ENCODE data around the gene BFAR.
"Not testable (repeated sequence)": the region's sequence is repeated elsewhere in the genome, so short reads cannot be mapped to it uniquely, and the experiment has no call there.

Gene BFAR, protein sequence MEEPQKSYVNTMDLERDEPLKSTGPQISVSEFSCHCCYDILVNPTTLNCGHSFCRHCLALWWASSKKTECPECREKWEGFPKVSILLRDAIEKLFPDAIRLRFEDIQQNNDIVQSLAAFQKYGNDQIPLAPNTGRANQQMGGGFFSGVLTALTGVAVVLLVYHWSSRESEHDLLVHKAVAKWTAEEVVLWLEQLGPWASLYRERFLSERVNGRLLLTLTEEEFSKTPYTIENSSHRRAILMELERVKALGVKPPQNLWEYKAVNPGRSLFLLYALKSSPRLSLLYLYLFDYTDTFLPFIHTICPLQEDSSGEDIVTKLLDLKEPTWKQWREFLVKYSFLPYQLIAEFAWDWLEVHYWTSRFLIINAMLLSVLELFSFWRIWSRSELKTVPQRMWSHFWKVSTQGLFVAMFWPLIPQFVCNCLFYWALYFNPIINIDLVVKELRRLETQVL

GRCh38 chr16:14632693-14633569 is at the start of gene BFAR:
Gene BFAR (plus strand): TSS chr16:14632951. CDS start chr16:14644347, 11,396 bp downstream.
- DNase-seq: peak; percentile 99

DNA sequence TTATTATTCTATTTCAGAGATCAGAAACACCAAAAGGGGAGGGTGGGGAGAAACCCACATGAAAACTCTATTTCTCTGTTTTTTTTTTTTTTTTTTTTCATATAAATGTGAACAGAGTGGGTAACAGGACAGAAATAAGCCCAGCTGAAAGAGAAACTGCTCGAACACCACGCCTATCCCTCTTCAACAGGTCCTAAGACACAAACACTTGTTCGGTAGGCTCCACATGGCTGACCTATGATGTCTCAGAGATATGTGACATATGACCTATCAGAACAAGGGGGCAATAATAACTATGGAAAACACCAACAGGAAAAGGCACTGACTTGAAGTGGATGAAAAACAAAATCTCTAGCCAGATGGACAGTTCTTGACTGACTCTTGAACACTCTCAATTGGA is 47.5 kb upstream of the BFAR start:
- DNase-seq: no peak

- DNase-seq: no peak
Observed at GRCh38 chr16:14586637-14587305, 46.0 kb upstream of the BFAR start.

- no peak for DNase-seq
Observed at GRCh38 chr16:14600164-14600563, 32.6 kb upstream of the BFAR start.

DNA sequence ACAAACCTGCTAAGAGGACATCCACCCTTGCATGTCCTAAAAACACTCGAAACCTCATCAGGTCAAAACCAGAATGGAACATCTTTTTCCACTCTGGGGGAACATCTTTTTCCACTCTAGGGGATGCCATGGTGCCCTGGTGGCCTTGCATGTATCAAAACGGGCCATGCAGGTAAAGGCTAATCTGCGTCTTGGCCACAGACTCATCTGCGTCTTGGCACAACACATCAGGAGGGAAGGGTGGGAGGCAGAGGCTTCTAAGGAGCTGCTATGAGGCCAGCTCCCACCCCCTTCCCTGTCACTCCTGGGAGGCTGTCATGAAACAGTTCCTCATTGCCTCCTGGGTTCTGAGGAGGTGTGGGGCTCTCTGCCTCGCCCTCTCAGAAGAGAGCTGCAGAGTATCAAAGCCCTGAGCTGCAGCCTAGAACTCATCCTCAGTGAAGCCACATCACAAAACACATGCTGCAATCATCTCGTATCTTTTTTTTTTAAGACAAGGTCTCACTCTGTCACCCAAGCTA is 30.2 kb upstream of the BFAR start:
- no peak for DNase-seq

GRCh38 chr16:14606102-14606501 is 26.6 kb upstream of the BFAR start:
- no peak for DNase-seq

GRCh38 chr16:14608111-14608566 is 24.6 kb upstream of the BFAR start:
- no peak for DNase-seq

GRCh38 chr16:14608604-14609003 is 24.1 kb upstream of the BFAR start:
- no peak for DNase-seq

DNA sequence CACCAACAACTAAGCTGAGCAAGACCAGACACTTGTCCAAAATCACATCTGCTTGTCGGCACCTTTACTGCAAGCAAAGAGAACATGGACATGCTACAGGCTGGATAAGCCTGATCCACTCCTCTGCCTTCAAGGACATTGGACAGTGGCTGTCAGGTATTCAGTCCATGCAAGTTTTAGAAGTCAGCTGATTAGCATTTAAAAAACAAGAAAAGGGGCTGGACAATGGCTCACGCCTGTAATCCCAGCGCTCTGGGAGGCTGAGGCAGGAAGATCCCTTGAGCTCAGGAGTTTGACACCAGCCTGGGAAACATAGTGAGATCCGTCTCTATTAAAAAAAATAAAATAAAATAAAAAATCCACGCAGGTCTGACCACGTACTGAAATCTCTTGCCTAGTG is 23.0 kb upstream of the BFAR start:
- no peak for DNase-seq

- no peak for DNase-seq
Observed at GRCh38 chr16:14611660-14612059, 21.1 kb upstream of the BFAR start.

GRCh38 chr16:14613991-14614390 is 18.8 kb upstream of the BFAR start:
- no peak for DNase-seq

DNA sequence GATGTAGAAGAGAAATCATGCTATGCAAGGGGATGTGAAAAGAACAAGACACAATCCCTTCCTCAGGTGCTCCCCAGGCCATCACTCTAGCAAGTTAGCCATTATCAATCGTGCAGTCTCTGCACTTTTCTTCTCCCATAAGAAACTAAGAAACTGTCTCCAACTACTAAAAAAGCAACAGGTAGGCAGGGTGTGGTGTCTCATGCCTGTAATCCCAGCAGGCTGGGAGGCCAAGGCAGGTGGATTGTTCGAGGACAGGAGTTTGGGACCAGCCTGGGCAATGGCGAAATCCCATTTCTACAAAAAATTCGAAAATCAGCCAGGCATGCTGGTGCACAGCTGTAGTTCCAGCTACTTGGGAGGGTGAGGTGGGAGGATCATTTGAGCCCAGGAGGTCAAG is 16.5 kb upstream of the BFAR start:
- DNase-seq: no peak

GRCh38 chr16:14618566-14618965 is 14.2 kb upstream of the BFAR start:
- DNase-seq: no peak

GRCh38 chr16:14627078-14627477 is 5.7 kb upstream of the BFAR start:
- no peak for DNase-seq

DNA sequence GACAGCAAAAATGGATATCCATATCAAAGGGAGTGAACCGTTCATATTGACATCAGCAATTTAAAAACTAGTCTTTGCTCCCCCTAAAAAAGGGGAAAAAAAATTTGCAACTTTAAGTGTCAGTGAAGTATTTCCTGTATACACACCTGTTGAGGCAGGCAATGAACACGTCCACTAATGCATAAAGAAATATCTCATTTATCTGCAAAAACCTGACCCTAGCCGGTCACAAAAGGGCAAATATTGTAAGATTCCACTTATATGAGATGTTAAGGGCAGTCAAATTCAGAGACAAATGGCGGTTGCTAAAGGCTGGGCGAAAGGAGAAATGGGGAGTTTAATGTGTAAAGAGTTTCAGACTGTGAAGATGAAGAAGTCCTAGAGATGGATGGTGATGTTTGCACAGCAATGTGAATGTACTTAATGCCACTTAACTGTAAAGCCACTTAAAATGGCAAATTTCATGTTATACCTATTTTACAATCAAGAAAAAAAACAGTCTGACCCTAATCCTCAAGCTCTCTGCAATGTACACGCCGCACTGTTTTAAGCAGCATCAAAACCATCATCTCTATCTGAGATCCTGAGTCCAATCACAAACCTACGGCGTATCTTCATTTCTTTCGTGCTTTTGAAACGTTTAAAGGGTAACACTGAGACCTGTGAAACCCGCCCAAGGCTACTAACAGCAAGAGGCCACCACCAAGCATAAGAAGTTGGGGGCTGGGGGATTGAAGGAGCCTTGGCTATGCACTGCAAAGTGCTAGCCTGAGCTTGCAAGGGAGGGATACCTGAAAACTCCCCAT is 3.7 kb upstream of the BFAR start:
- no peak for DNase-seq

DNA sequence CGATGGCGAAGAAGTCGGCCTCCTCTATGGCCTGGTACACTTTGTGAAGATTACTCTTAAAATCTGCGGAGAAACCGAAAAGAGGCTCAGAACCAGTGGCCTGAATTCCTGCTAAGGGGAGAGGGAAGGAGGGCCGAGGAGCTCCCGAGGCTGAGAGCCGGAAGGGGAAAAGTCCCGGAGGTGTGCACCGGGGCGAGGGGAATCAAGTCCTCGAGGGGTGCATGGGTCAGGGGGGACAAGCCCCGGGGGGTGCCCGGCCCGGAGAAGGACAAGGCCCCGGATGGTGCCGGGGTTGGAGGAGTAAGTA is 3.2 kb upstream of the BFAR start:
- no peak for DNase-seq

DNA sequence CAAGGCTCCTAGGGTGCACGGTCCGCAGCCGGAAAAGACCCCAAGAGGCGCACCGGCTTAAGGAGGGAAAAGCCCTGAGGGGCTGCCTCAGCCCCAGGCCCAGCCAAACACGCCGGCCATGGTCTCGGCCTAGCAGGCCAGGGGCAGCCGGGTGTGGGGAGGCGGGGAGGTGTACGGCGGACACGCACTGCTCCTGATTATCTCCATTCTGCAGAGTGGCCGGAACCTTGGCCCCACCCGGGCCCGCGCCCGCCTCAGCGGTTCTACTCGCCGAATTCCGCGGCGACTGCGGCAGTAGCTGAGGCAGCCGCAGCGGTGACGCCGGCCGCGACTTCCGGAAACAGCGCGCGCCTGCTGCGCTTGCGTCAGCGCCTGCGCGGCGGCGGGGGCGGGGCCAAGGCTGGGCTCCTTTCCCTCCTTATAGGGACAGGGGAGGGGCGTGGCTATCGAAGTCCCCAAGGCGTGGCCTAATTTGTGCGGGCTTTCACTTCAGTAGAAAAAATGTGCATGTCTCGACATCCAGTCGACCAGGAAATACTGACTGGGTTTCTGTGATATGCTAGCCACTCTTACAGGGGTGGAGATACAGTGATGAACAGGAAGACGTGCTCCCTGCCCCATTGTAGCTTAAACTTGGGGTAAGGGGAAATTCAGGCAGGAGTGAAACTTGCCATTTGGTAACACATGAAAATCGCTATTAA is 2.7 kb upstream of the BFAR start, which contains the start of gene PARN:
TSS of gene PARN (minus strand) at position 342 of the 701 bp plus-strand sequence. CDS start at position 207, 135 bp downstream.
- DNase-seq: peak; percentile 98

DNA sequence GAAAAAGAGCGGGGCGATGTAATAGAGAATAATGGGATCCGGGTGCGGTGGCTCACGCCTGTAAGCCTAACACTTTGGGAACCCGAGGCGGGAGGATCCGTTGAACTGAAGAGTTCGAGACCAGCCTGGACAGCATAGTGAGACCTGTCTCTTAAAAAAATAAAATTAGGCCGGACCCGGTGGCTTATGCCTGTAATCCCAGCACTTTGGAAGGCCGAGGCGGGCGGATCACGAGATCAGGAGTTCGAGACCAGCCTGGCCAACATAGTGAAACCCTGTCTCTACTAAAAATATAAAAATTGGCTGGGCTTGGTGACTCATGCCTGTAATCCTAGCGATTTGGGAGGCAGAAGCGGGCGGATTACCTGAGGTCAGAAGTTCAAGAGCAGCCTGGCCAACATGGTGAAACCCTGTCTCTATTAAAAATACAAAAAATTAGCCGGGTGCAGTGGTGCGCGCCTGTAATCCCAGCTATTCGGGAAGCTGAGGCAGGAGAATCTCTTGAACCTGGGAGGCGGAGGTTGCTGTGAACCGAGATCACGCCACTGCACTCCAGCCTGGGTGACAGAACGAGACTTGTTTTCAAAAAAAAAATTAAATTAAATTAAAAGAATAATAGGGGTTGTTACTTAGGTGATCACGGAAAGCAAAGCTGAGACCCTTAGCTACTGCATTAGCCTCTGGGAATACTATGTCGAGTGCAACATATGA is 2.0 kb upstream of the BFAR start:
- not testable (repeated sequence) for DNase-seq

- no peak for DNase-seq
Observed at GRCh38 chr16:14634389-14634725, 1.6 kb downstream of the BFAR start.

DNA sequence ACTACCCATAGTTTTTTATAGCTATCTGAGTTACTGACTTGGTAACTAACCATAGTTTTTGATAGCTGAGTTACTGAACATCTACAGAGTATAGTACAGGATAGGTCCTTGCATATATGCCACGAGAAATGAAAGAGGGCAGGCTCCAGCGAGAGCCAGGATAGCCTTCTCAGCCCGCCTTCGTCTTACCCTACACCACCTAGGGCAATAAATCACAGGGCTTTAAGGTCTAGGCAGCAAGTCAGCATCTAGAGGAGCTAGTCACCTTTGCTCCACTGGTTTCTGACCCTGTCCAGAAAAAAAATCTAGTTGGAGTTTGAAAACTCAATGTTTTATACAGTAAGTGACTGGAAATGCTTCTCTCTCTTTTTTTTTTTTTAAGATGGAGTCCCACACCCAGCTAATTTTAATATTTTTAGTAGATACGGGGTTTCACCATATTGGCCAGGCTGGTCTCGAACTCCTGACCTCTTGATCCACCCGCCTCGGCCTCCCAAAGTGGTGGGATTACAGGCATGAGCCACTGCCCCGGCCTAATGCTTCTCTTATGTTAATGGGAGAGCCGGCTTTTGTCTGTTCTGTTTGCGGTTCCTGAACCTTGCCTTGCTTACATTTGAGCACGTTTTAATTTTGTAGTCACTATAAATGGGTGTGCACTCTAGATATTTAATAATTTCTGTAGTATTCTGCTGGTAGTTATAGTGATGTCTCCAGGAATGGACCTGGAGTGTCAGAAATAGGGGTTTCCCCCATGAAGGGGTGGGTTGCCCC is 2.8 kb downstream of the BFAR start:
- DNase-seq: no peak

Measured in CD4-positive, alpha-beta T cell treated with Interferon gamma for 1 hour (primary cell).